Neural progenitor cell (in vitro differentiated cells): ENCODE measurements around the gene OR6B2.

Experiments used
- CTCF ChIP-seq: fragments of 200-600 bp; sonication (generic); IDR thresholded peaks from 2 replicates; pipeline ENCODE4 v1.5.1; 2017; ENCODE audit warnings: antibody characterized with exemption, mild to moderate bottlenecking
- EZH2 ChIP-seq: fragments of 200-600 bp; sonication (generic); IDR thresholded peaks from 2 replicates; pipeline ENCODE4 v1.6.1; 2017; ENCODE audit warnings: antibody characterized with exemption, mild to moderate bottlenecking, moderate library complexity
- EZH2phosphoT487 ChIP-seq: fragments of 200-600 bp; sonication (generic); IDR thresholded peaks from 2 replicates; pipeline ENCODE4 v1.6.1; 2017; ENCODE audit warnings: antibody characterized with exemption

- TF ChIP-seq CTCF (no peak), EZH2 (no peak), EZH2phosphoT487 (no peak)
Observed at GRCh38 chr2:240032406-240033329, 2.4 kb upstream of the OR6B2 start.
